ENCODE results near the gene ACTA2.

The ACTA2 gene

DNA sequence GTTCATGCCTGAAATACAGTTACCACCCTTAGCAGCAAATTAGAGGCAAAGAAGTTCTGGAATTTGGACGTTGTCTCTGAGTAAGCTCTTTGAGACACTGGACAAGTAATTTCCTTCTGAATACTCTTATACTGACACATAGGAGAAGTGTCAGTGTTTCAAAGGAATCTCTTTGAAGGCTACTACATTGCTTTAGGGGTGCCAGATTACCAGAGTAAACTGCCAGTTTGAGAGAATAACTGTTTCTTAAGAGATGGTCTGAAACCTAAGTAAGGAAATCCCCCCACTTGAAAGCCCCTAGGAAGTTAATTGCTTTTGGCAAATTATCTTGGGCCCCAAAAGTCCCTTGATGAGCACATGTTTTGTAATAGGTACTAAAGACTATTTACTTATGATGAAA lies 41.4 kb upstream of the ACTA2 start:
- H3K36me3 ChIP-seq (ENCODE audit: insufficient read depth, low read length), result no peaks in the 10 kb centered on the region
- no peaks in the 10 kb centered on the region for H3K27me3 ChIP-seq (ENCODE audit: insufficient read depth, low read length)
- no peak for TF ChIP-seq EZH2 (IDR thresholded peaks at IDR 0.05; ENCODE audit: borderline replicate concordance, low read length)
- TF ChIP-seq, protein P1, sequence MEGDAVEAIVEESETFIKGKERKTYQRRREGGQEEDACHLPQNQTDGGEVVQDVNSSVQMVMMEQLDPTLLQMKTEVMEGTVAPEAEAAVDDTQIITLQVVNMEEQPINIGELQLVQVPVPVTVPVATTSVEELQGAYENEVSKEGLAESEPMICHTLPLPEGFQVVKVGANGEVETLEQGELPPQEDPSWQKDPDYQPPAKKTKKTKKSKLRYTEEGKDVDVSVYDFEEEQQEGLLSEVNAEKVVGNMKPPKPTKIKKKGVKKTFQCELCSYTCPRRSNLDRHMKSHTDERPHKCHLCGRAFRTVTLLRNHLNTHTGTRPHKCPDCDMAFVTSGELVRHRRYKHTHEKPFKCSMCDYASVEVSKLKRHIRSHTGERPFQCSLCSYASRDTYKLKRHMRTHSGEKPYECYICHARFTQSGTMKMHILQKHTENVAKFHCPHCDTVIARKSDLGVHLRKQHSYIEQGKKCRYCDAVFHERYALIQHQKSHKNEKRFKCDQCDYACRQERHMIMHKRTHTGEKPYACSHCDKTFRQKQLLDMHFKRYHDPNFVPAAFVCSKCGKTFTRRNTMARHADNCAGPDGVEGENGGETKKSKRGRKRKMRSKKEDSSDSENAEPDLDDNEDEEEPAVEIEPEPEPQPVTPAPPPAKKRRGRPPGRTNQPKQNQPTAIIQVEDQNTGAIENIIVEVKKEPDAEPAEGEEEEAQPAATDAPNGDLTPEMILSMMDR (IDR thresholded peaks at IDR 0.05; ENCODE audit: low read length), result no peak
- H3K9me3 ChIP-seq (ENCODE audit: low read length), result no peaks in the 10 kb centered on the region
- no peak overlapping the region for H2AFZ ChIP-seq (ENCODE audit: low read length)
- H3K27ac ChIP-seq (ENCODE audit: low read depth, low read length, poor library complexity, severe bottlenecking), result no peak overlapping the region
- no peaks in the 10 kb centered on the region for H3F3A ChIP-seq (ENCODE audit: insufficient read depth, low read length)
- H3K4me1 ChIP-seq (ENCODE audit: insufficient read depth, low read length, severe bottlenecking), result peaks cover 34% of the 10 kb centered on the region
- H4K20me1 ChIP-seq (ENCODE audit: insufficient read depth, low read length), result no peaks in the 10 kb centered on the region
- no peaks in the 10 kb centered on the region for H3K9me2 ChIP-seq (ENCODE audit: low read depth, low read length)
- no peak overlapping the region for H3K9ac ChIP-seq (ENCODE audit: low read length)
- no peak overlapping the region for H3K4me3 ChIP-seq (ENCODE audit: low read depth, low read length, poor library complexity, severe bottlenecking)
- H3K79me2 ChIP-seq (ENCODE audit: insufficient read depth, low read length), result no peaks in the 10 kb centered on the region
- H3K4me2 ChIP-seq (ENCODE audit: low read length), result no peak overlapping the region; the same call in 1 of the 2 replicates

DNA sequence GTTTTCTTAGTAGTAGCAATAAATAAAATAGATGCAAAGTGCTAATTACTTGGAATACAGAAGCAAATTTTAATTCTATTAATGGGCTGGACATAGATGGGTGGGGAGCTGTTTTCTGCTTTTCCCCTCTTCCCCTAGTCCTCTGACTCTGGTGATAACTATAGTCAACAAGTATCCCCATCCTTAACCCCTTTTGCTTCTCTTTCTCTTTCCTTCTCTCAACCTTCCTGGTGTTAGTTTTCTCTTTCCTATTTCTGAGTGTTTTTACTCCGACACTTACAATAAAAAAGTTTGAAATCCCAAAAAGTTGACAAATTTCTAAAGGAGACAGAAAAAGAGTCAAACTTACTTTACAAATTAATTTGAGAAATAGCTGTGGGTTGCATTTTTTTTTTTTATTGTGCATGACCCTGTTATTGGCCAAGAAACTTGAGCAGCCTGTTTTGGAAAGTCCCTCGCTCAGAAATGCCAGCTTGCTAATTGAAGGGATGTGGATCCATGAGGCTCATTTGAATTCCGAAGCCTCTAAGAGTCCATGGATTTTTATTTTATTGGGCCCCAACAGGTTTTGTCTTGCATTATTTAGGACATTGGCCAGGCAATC lies 40.5 kb upstream of the ACTA2 start:
- Histone ChIP-seq H3K4me1 (ENCODE audit: insufficient read depth, low read length, severe bottlenecking) (peaks cover 34% of the 10 kb centered on the region), H3K36me3 (ENCODE audit: insufficient read depth, low read length) (no peaks in the 10 kb centered on the region), H3K4me2 (ENCODE audit: low read length) (peak overlapping the region; percentile 32), H2AFZ (ENCODE audit: low read length) (no peak overlapping the region), H3K9me2 (ENCODE audit: low read depth, low read length) (no peaks in the 10 kb centered on the region), H3K9ac (ENCODE audit: low read length) (no peak overlapping the region), H4K20me1 (ENCODE audit: insufficient read depth, low read length) (no peaks in the 10 kb centered on the region), H3K27ac (ENCODE audit: low read depth, low read length, poor library complexity, severe bottlenecking) (no peak overlapping the region), H3K79me2 (ENCODE audit: insufficient read depth, low read length) (no peaks in the 10 kb centered on the region), H3K4me3 (ENCODE audit: low read depth, low read length, poor library complexity, severe bottlenecking) (no peak overlapping the region), H3K9me3 (ENCODE audit: low read length) (no peaks in the 10 kb centered on the region), H3K27me3 (ENCODE audit: insufficient read depth, low read length) (no peaks in the 10 kb centered on the region), H3F3A (ENCODE audit: insufficient read depth, low read length) (no peaks in the 10 kb centered on the region)
- TF ChIP-seq, protein P1 (IDR thresholded peaks at IDR 0.05; ENCODE audit: low read length), result no peak
- TF ChIP-seq EZH2 (IDR thresholded peaks at IDR 0.05; ENCODE audit: borderline replicate concordance, low read length), result no peak

DNA sequence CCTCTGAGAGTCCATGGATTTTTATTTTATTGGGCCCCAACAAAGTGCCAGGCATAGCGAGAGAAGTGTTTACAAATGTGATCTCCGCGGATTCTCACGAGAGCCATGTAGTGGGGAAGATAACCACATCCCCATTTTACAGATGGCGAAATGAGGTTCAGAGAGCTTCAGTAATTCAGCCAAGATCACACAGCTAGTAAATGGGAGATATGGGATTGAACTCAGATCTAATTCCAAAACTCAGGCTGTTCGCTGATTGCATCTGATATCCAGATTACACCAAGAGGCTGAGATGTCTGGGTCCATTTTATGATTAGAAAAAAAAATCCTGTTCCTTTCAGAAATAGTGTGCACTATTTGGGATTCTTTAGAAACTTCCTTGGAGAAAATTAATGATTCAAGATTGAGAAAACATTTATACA lies 39.3 kb upstream of the ACTA2 start:
- Histone ChIP-seq H2AFZ (ENCODE audit: low read length) (peak overlapping the region; percentile 93; the same call in 1 of the 2 replicates), H3F3A (ENCODE audit: insufficient read depth, low read length) (no peaks in the 10 kb centered on the region), H3K36me3 (ENCODE audit: insufficient read depth, low read length) (no peaks in the 10 kb centered on the region), H3K27ac (ENCODE audit: low read depth, low read length, poor library complexity, severe bottlenecking) (no peak overlapping the region), H3K9ac (ENCODE audit: low read length) (peak overlapping the region; percentile 79), H3K27me3 (ENCODE audit: insufficient read depth, low read length) (no peaks in the 10 kb centered on the region), H3K4me1 (ENCODE audit: insufficient read depth, low read length, severe bottlenecking) (peaks cover 34% of the 10 kb centered on the region), H4K20me1 (ENCODE audit: insufficient read depth, low read length) (no peaks in the 10 kb centered on the region), H3K9me2 (ENCODE audit: low read depth, low read length) (no peaks in the 10 kb centered on the region), H3K79me2 (ENCODE audit: insufficient read depth, low read length) (no peaks in the 10 kb centered on the region), H3K4me2 (ENCODE audit: low read length) (peak overlapping the region; percentile 83), H3K9me3 (ENCODE audit: low read length) (no peaks in the 10 kb centered on the region), H3K4me3 (ENCODE audit: low read depth, low read length, poor library complexity, severe bottlenecking) (peak overlapping the region; percentile 85)
- TF ChIP-seq, protein P1 (IDR thresholded peaks at IDR 0.05; ENCODE audit: low read length), result no peak
- no peak for TF ChIP-seq EZH2 (IDR thresholded peaks at IDR 0.05; ENCODE audit: borderline replicate concordance, low read length)
